HEK293 (cell line): ENCODE results near the gene HID1.
A peak's percentile ranks its signal among the peaks of the same experiment; 100 is the strongest.

Experiments used
- CTCF ChIA-PET: fragments of 350-600 bp; formaldehyde crosslinking; extraction: SDS; loops from one replicate; lab custom pipeline; 2021; ENCODE audit warnings: antibody characterized with exemption; lab: Yijun Ruan, JAX
- POLR2A ChIA-PET: fragments of 300-600 bp; formaldehyde crosslinking; extraction: SDS; loops from one replicate; lab custom pipeline; 2020; ENCODE audit warnings: antibody characterized with exemption, inconsistent platforms; lab: Yijun Ruan, JAX
- H3K27ac ChIP-seq: fragments of 200-500 bp; sonication (Bioruptor generic); 2 replicates; pipeline ENCODE4 v1.5.1; 2014; ENCODE audit warnings: low read depth, low read length, control low read depth, inconsistent platforms; ENCODE audit errors: extremely low read depth
- H3K36me3 ChIP-seq, 2 experiments: fragments of 200-500 bp in 1 of 2; sonication (Bioruptor generic) in 1 of 2; 1 replicate in 1 of 2; 2 replicates in 1 of 2; pipeline ENCODE4 v1.5.1; 2014 to 2017; ENCODE audit warnings: inconsistent platforms in 2 of 2, low read length in 2 of 2; ENCODE audit not compliant: control insufficient read depth in 2 of 2, insufficient read depth in 1 of 2
- H3K4me1 ChIP-seq: fragments of 200-500 bp; sonication (Bioruptor generic); 2 replicates; pipeline ENCODE4 v1.5.1; 2014; ENCODE audit warnings: mild to moderate bottlenecking, low read length, inconsistent platforms; ENCODE audit not compliant: control insufficient read depth, insufficient read depth
- H3K4me3 ChIP-seq: 2 replicates; pipeline ENCODE4 v1.5.1; 2011; ENCODE audit warnings: low read depth, mild to moderate bottlenecking, control low read depth, low read length, moderate library complexity
- H3K9me3 ChIP-seq: fragments of 200-500 bp; sonication (Bioruptor generic); 2 replicates; pipeline ENCODE4 v1.5.1; 2014; ENCODE audit warnings: low read depth, low read length, inconsistent platforms; ENCODE audit not compliant: control insufficient read depth, insufficient read depth
- AEBP2 ChIP-seq: fragments of 450-650 bp; formaldehyde crosslinking; IDR thresholded peaks from 2 replicates; pipeline ENCODE4 v1.5.1; 2016; ENCODE audit warnings: missing biosample characterization, missing genetic modification characterization, borderline replicate concordance
- FEZF1 ChIP-seq: fragments of 450-650 bp; formaldehyde crosslinking; IDR thresholded peaks from 2 replicates; pipeline ENCODE4 v1.5.1; 2016; ENCODE audit warnings: missing biosample characterization, missing genetic modification characterization
- KLF9 ChIP-seq: fragments of 450-650 bp; formaldehyde crosslinking; IDR thresholded peaks from 2 replicates; pipeline ENCODE4 v1.5.1; 2016; ENCODE audit warnings: missing biosample characterization, missing genetic modification characterization, low read depth
- PRDM1 ChIP-seq: fragments of 450-650 bp; formaldehyde crosslinking; IDR thresholded peaks from 2 replicates; pipeline ENCODE4; 2016; ENCODE audit warnings: missing biosample characterization, missing genetic modification characterization
- SALL2 ChIP-seq: fragments of 450-650 bp; formaldehyde crosslinking; IDR thresholded peaks from 2 replicates; pipeline ENCODE4 v1.5.0; 2017; ENCODE audit warnings: missing biosample characterization, mild to moderate bottlenecking, missing genetic modification characterization, borderline replicate concordance
- SCRT1 ChIP-seq: fragments of 450-650 bp; formaldehyde crosslinking; IDR thresholded peaks from 2 replicates; pipeline ENCODE4 v1.5.1; 2016; ENCODE audit warnings: missing biosample characterization, missing genetic modification characterization, borderline replicate concordance
- SCRT2 ChIP-seq: fragments of 450-650 bp; formaldehyde crosslinking; IDR thresholded peaks from 2 replicates; pipeline ENCODE4 v1.5.1; 2016; ENCODE audit warnings: missing biosample characterization, missing genetic modification characterization
- TCF7L2 ChIP-seq: IDR thresholded peaks from 2 replicates; pipeline ENCODE4 v1.6.1; 2011; ENCODE audit warnings: low read depth, mild to moderate bottlenecking, inconsistent platforms, low read length, moderate library complexity, borderline replicate concordance
- TRIM28 ChIP-seq: IDR thresholded peaks from 2 replicates; pipeline ENCODE4 v1.6.1; 2011; ENCODE audit warnings: low read length, control low read depth, borderline replicate concordance
- ZBTB49 ChIP-seq: fragments of 450-650 bp; formaldehyde crosslinking; IDR thresholded peaks from 2 replicates; pipeline ENCODE4 v1.5.1; 2016; ENCODE audit warnings: missing biosample characterization, missing genetic modification characterization, low read depth
- ZBTB8A ChIP-seq: fragments of 450-650 bp; formaldehyde crosslinking; IDR thresholded peaks from 2 replicates; pipeline ENCODE4 v1.5.1; 2016; ENCODE audit warnings: missing biosample characterization, missing genetic modification characterization
- ZFP37 ChIP-seq: fragments of 450-650 bp; formaldehyde crosslinking; IDR thresholded peaks from 2 replicates; pipeline ENCODE4 v1.5.1; 2016; ENCODE audit warnings: missing biosample characterization, missing genetic modification characterization
- ZFP69B ChIP-seq: fragments of 450-650 bp; formaldehyde crosslinking; IDR thresholded peaks from 2 replicates; pipeline ENCODE4 v1.5.1; 2016; ENCODE audit warnings: missing biosample characterization, missing genetic modification characterization
- ZNF146 ChIP-seq: fragments of 450-650 bp; formaldehyde crosslinking; IDR thresholded peaks from 2 replicates; pipeline ENCODE4 v1.5.1; 2016; ENCODE audit warnings: missing biosample characterization, missing genetic modification characterization
- ZNF169 ChIP-seq: fragments of 450-650 bp; formaldehyde crosslinking; IDR thresholded peaks from 2 replicates; pipeline ENCODE4 v1.5.1; 2016; ENCODE audit warnings: missing biosample characterization, missing genetic modification characterization
- ZNF19 ChIP-seq: fragments of 450-650 bp; formaldehyde crosslinking; IDR thresholded peaks from 2 replicates; pipeline ENCODE4; 2016; ENCODE audit warnings: missing biosample characterization, missing genetic modification characterization, low read depth
- ZNF211 ChIP-seq: fragments of 450-650 bp; formaldehyde crosslinking; IDR thresholded peaks from 2 replicates; pipeline ENCODE4 v1.5.1; 2016; ENCODE audit warnings: low read depth, missing biosample characterization, missing genetic modification characterization
- ZNF221 ChIP-seq: fragments of 450-650 bp; formaldehyde crosslinking; IDR thresholded peaks from 2 replicates; pipeline ENCODE4 v1.5.1; 2017; ENCODE audit warnings: missing biosample characterization, missing genetic modification characterization, borderline replicate concordance
- ZNF24 ChIP-seq: fragments of 450-650 bp; formaldehyde crosslinking; IDR thresholded peaks from 2 replicates; pipeline ENCODE4 v1.5.1; 2016; ENCODE audit warnings: missing biosample characterization, missing genetic modification characterization
- ZNF26 ChIP-seq: fragments of 450-650 bp; formaldehyde crosslinking; IDR thresholded peaks from 2 replicates; pipeline ENCODE4 v1.5.1; 2016; ENCODE audit warnings: missing biosample characterization, missing genetic modification characterization
- ZNF266 ChIP-seq: fragments of 450-650 bp; formaldehyde crosslinking; IDR thresholded peaks from 2 replicates; pipeline ENCODE4 v1.5.1; 2016; ENCODE audit warnings: missing biosample characterization, missing genetic modification characterization, low read depth
- ZNF324 ChIP-seq: fragments of 450-650 bp; formaldehyde crosslinking; IDR thresholded peaks from 2 replicates; pipeline ENCODE4 v1.5.1; 2016; ENCODE audit warnings: missing biosample characterization, missing genetic modification characterization
- ZNF362 ChIP-seq: fragments of 450-650 bp; formaldehyde crosslinking; IDR thresholded peaks from 2 replicates; pipeline ENCODE4 v1.5.1; 2016; ENCODE audit warnings: missing biosample characterization, missing genetic modification characterization
- ZNF37A ChIP-seq: fragments of 450-650 bp; IDR thresholded peaks from 2 replicates; pipeline ENCODE4 v1.5.1; 2018; ENCODE audit warnings: missing biosample characterization, missing genetic modification characterization
- ZNF391 ChIP-seq: fragments of 450-650 bp; formaldehyde crosslinking; IDR thresholded peaks from 2 replicates; pipeline ENCODE4 v1.5.1; 2016; ENCODE audit warnings: low read depth, missing biosample characterization, missing genetic modification characterization, borderline replicate concordance
- ZNF426 ChIP-seq: fragments of 450-650 bp; formaldehyde crosslinking; IDR thresholded peaks from 2 replicates; pipeline ENCODE4 v1.5.1; 2017; ENCODE audit warnings: missing biosample characterization, missing genetic modification characterization, mild to moderate bottlenecking, inconsistent platforms, moderate library complexity
- ZNF48 ChIP-seq: fragments of 450-650 bp; formaldehyde crosslinking; IDR thresholded peaks from 2 replicates; pipeline ENCODE4 v1.5.1; 2016; ENCODE audit warnings: missing biosample characterization, missing genetic modification characterization
- ZNF501 ChIP-seq: fragments of 450-650 bp; formaldehyde crosslinking; IDR thresholded peaks from 2 replicates; pipeline ENCODE4 v1.5.1; 2016; ENCODE audit warnings: missing biosample characterization, missing genetic modification characterization
- ZNF514 ChIP-seq: fragments of 450-650 bp; formaldehyde crosslinking; IDR thresholded peaks from 2 replicates; pipeline ENCODE4 v1.5.1; 2016; ENCODE audit warnings: missing biosample characterization, missing genetic modification characterization
- ZNF558 ChIP-seq: fragments of 450-650 bp; formaldehyde crosslinking; IDR thresholded peaks from 2 replicates; pipeline ENCODE4 v1.5.1; 2016; ENCODE audit warnings: missing biosample characterization, missing genetic modification characterization
- ZNF624 ChIP-seq: fragments of 450-650 bp; formaldehyde crosslinking; IDR thresholded peaks from 2 replicates; pipeline ENCODE4 v1.5.1; 2017; ENCODE audit warnings: missing biosample characterization, missing genetic modification characterization
- ZNF658 ChIP-seq: fragments of 450-650 bp; formaldehyde crosslinking; IDR thresholded peaks from 2 replicates; pipeline ENCODE4; 2016; ENCODE audit warnings: missing biosample characterization, missing genetic modification characterization
- ZNF660 ChIP-seq: fragments of 450-650 bp; IDR thresholded peaks from 2 replicates; pipeline ENCODE4 v1.5.1; 2018; ENCODE audit warnings: missing biosample characterization, mild to moderate bottlenecking, missing genetic modification characterization
- ZNF843 ChIP-seq: fragments of 450-650 bp; formaldehyde crosslinking; IDR thresholded peaks from 2 replicates; pipeline ENCODE4 v1.5.1; 2016; ENCODE audit warnings: missing biosample characterization, missing genetic modification characterization

Gene HID1

GRCh38 chr17:75012346-75013091 lies 40.0 kb upstream of the HID1 start, which contains the start of gene MRPL58:
MRPL58 (plus strand) TSS chr17:75012670; CDS start chr17:75012687, 17 bp downstream.
- Histone ChIP-seq H3K9me3 (no peaks in the 10 kb centered on the region), H3K36me3 (peaks cover 12 to 17% of the 10 kb centered on the region in 2 experiments; a peak in 2 of 3 replicates), H3K4me3 (peak within 1 kb of the TSS; percentile 81), H3K27ac (peak within 1 kb of the TSS; percentile 83), H3K4me1 (peaks cover 26% of the 10 kb centered on the region)
- ChIA-PET CTCF (interaction anchor here (0.6 to 4.3 kb wide), 23 partner anchors 10 to 221 kb away, joined by 3 to 62 read pairs (median 4); partner anchors contain the start of genes CDR2L and NT5C), POLR2A (interaction anchor here (0.6 to 3.7 kb wide), 34 partner anchors 9 to 716 kb away, joined by 3 to 46 read pairs (median 5); partner anchors contain the start of genes ATP5PD, CDR2L, FDXR and GRB2)
- TF ChIP-seq PRDM1 (tag by site-specific recombination) (no peak), ZNF24 (tag by site-specific recombination) (peak; percentile 66; the same call in 1 of the 2 replicates), ZNF221 (tag by site-specific recombination) (no peak), ZNF146 (no peak; the same call in 1 of the 2 replicates), ZNF624 (no peak), AEBP2 (tag by site-specific recombination) (no peak), ZNF558 (tag by site-specific recombination) (no peak), ZBTB49 (tag by site-specific recombination) (no peak), KLF9 (tag by site-specific recombination) (peak; percentile 66), ZNF501 (tag by site-specific recombination) (peak; percentile 90), ZNF26 (no peak), ZNF169 (tag by site-specific recombination) (no peak), ZNF211 (tag by site-specific recombination) (no peak), ZNF843 (peak; percentile 50), ZNF426 (tag by site-specific recombination) (no peak), ZNF266 (tag by site-specific recombination) (no peak), ZNF658 (tag by site-specific recombination) (no peak), ZNF660 (tag by site-specific recombination) (peak; percentile 97), TRIM28 (no peak), SALL2 (tag by site-specific recombination) (no peak), ZNF391 (tag by site-specific recombination) (peak; percentile 47; the same call in 1 of the 2 replicates), ZNF324 (peak; percentile 94), SCRT1 (tag by site-specific recombination) (no peak), TCF7L2 (no peak), ZFP69B (tag by site-specific recombination) (peak; percentile 85), ZNF362 (tag by site-specific recombination) (no peak), ZFP37 (tag by site-specific recombination) (peak; percentile 89), ZBTB8A (tag by site-specific recombination) (peak; percentile 75), ZNF48 (no peak), ZNF37A (tag by site-specific recombination) (no peak), SCRT2 (tag by site-specific recombination) (peak; percentile 33; the same call in 1 of the 2 replicates), FEZF1 (tag by site-specific recombination) (no peak), ZNF514 (no peak), ZNF19 (tag by site-specific recombination) (no peak)
